Activated T-helper 1 cell treated with anti-CD3 and anti-CD28 coated beads, Interleukin-2, amount 50 U/mL, for 16 hours (primary cell): ENCODE results near the gene SCGB1A1.

Experiments
- DNase-seq, 2 donors: peaks; one replicate each; pipeline ENCODE4 v3.0.0-alpha.2; 2020; ENCODE audit warnings: low read depth in 1 of 2, low spot score in 1 of 2

Gene SCGB1A1

DNA sequence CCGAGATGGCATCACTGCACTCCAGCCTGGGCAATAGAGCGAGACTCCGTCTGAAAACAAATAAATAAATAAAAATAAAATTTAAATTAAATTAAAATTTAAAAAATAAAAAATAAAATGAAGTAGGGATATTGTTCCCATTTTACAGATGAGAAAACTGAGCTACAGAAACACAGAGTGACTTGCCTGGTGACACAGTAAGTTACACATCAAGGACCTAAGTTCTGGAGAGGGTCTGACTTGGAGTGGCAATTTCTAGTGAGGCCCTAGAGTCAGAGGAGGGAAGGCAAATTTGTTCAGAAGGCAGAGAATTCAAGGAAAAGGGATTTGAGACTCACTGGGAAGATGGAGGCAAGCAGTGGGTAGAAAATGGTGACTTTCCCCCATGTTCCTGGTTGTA, 2.0 kb downstream of the SCGB1A1 start:
- DNase-seq, result no peak

DNA sequence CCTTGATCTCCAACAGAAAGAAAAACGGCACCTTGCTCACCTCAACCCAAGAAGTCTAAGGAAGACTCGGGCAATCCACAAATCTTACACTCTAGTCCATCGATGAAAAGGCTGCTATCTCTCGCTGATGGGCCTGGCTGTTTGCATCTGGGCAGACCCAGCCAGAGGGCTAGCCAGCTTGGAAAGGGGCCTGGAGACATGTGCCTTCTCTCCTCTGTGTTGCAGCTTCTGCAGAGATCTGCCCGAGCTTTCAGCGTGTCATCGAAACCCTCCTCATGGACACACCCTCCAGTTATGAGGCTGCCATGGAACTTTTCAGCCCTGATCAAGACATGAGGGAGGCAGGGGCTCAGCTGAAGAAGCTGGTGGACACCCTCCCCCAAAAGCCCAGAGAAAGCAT, 3.2 kb downstream of the SCGB1A1 start:
- DNase-seq, result no peak

GRCh38 chr11:62423012-62423411, 4.2 kb downstream of the SCGB1A1 start:
- no peak for DNase-seq

- no peak for DNase-seq
These were observed 8.9 kb downstream of the SCGB1A1 start for GRCh38 chr11:62427630-62428233.

DNA sequence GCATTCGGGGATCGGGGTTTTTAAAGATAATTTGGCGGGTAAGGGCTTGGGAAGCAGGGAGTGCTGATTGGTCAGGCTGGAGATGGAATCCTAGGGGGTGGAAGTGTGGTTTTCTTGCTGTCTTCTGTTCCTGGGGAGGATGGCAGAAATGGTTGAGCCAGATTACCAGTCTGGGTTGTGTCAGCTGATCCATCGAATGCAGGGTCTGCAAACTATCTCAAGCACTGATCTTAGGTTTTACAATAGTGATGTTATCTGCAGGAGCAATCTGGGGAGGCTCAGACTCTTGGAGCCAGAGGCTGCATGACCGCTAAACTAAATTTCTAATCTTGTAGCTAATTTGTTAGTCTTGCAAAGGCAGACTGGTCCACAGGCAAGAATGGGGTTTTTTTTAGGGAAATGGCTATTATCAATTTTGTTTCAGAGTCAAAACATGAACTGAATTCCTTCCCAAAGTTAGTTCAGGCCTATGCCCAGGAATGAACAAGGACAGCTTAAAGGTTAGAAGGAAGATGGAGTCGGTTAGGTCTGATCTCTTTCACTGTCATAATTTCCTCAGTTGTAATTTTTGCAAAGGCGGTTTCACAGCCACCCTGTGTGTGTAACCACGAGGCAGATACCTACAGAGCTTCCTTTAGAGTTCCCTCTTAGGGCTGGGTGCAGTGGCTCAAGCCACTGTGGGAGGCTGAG, 10.2 kb downstream of the SCGB1A1 start:
- no peak for DNase-seq

DNA sequence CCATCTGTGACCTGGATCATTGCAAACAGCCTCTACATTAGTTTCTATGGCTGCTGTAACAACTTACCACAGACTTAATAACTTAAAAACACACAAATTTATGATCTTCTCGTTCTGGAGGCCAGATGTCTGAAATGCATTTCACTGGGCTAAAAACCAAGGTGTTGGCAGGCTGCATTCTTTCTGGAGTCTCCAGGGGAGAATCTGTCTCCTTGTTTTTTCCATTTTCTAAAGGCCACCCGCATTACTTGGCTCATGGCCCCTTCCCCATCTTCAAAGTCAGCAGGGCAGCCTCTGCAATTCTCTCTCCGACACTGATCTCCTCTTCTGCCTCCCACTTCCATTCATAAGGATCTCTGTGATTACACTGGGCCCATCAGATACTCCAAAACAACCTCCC, 11.6 kb downstream of the SCGB1A1 start:
- DNase-seq, result no peak

DNA sequence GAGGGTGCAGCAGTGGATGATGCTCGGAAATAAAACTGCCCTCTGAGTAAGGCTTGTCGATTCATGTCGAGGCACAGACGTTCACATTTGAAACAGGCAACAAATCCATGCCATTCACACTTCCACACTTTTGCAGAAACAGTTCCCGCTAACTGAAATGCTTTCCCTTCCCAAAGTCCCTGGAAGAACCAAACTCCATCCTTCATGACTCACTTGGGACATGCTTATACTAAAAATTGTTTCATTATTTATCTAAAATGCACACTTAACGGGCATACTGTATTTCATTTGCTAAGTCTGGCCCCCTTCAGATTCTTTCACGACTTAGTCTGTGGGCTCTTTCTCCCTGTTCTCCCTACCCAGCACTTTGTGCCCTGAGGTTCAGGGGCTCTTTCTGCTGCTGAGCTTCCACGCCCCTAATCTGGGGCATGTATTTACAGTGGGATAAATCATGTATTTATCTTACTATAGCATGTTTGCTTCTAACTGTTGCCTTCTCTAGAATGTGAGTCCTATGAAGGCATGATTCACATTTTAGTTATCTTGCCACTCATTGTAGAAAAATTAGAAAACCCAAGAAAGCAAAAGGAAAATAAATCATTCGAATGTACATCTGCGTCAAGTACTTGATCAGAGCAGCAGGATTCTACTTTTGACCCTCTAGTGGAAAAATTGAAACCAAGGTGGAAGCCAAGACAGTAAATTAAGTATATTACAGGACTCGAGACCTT, 12.5 kb downstream of the SCGB1A1 start:
- no peak for DNase-seq

- DNase-seq, result no peak
These were observed 13.9 kb downstream of the SCGB1A1 start for GRCh38 chr11:62432695-62433094.

- DNase-seq, result no peak
These were observed 14.5 kb downstream of the SCGB1A1 start for GRCh38 chr11:62433141-62433903.

DNA sequence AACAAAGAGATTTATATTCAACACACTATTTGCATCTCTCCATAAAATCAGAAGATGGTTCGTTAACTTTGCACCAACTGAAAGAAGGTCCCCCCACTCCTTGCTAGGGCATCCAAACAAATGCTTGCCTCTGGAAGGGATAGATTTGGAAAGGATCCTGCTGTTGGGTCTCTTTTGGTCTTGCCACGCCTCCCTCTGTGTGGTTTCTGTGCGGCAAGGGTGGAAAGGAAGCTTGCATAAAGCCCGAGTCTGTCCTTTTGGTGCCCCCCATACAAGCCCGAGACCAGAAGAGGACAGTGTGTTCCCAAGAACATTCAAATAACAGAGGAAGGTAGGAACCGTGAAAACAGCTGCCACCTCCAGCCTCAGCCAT, 15.1 kb downstream of the SCGB1A1 start:
- DNase-seq, result no peak

- no peak for DNase-seq
These were observed 17.2 kb downstream of the SCGB1A1 start for GRCh38 chr11:62435846-62436660.

GRCh38 chr11:62437616-62438015, 18.8 kb downstream of the SCGB1A1 start:
- no peak for DNase-seq

DNA sequence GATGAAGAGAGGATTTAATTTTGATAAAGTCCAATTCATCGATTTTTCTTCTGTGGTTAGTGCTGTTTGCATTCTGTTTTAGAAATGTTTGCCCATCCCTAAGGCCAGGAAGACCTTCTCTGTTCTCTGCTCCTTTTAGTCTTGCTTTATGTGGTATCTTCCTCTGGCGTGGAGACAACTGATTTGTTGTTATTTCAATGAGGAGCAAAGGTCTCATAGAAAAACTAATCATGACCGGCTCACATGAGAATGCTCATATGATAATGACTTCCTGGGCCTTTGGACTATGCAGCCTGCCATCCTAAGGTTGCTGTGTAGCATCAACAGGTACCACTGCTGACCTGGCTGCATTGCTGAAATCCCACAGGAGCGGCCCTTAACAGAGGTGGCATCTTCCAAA, 19.8 kb downstream of the SCGB1A1 start:
- DNase-seq, result no peak

DNA sequence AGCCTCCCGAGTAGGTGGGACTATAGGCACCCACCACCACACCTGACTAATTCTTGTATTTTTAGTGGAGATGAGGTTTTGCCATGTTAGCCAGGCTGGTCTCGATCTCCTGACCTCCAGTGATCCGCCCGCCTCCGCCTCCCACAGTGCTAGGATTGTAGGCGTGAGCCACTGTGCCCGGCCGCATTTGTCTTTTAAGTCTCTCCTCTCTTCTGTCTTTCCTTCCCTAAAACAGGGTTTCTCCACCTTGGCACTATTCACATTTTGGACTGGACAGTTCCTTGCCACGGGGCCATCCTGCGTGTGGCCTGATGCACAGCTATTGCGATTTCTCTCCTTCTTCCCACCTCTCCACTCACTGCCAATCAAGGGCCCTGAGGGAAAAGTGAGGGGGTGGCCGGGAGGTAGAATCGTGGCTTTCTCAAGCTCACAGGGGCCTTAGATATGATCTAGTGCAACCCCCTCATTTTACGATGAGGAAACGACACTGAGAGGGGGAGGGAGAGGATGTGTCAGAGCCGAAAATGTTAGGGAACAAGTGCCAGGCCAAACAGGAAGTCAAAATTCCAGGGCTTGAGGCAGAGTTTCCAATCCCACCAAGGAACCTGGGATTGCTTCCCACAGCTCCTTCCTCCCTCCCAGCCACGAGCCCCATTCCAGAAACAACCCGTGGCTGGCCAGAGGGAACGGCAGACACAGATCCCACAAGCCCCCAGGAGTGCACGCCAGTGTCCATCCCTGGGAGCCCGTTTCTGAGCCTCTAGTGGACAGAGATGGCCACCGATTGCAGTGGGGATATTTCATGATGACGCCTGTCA, 21.2 kb downstream of the SCGB1A1 start:
- no peak for DNase-seq

- no peak for DNase-seq
These were observed 24.8 kb downstream of the SCGB1A1 start for GRCh38 chr11:62443390-62444235.

DNA sequence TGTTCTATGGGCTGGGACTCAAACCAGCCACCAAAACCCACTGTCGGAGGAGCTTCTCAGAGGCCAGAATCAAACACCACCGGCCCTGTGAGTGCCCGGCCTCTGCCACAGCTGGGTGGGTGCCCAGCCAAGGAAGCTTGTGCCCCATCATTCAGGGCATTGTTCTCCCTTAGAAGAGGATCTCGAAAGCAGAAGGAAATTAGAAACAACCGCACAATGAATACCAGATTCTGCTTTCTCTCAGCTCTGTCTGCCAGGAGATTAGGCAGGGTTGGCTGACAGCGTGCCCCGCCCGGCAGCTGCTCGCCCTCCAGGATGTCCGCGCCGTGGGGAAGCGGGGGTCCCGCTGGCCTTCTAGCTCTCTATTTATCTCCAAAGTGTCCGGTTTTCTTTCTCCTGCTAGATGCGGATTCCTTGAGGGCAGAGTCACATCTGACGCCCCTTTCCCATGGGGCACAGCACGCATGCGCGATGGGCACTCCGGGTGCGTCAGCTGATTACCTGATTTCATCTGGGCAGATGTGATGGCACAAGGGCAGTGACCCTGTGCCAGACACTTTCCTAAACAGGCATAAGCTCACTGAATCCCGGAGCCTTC, 25.5 kb downstream of the SCGB1A1 start:
- DNase-seq, result no peak

GRCh38 chr11:62444835-62445234, 26.0 kb downstream of the SCGB1A1 start:
- DNase-seq, result no peak

GRCh38 chr11:62445314-62445740, 26.5 kb downstream of the SCGB1A1 start:
- no peak for DNase-seq

DNA sequence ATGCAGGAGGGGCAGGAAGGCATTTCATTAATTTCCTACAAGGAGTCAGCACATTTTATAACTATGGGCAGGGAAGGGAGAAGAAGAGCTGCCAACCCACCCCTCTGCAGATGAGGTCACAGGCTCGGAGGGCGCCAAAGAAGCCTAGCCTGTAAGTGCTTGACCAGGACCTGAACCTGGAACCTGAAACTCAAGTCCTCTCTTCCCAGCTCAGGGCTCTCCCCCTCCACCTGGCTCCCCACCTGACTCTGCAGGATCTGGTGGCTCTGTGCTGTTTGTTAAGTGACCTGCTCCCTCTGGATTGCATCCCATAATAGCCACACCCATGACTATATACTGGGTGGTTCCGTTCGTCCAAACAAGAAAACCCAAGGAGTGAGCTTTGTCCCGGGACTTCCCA, 27.3 kb downstream of the SCGB1A1 start:
- DNase-seq, result no peak
